Gastrocnemius medialis (tissue), 4 donors: ENCODE data around the gene C2CD4D.
"Not testable (repeated sequence)": the region's sequence is repeated elsewhere in the genome, so short reads cannot be mapped to it uniquely, and the experiment has no call there.

Experiments used
- CTCF ChIP-seq, 5 experiments: fragments of 450-650 bp in 3 of 5; fragments of 200-600 bp in 2 of 5; sonication (generic) in 2 of 5; IDR thresholded peaks in 4 of 5; conservative IDR thresholded peaks in 1 of 5; 1 replicate in 4 of 5; 2 replicates in 1 of 5; pipeline ENCODE4 v1.5.1; 2016 to 2019; ENCODE audit warnings: antibody characterized with exemption in 5 of 5, mild to moderate bottlenecking in 3 of 5, moderate library complexity in 3 of 5
- POLR2A ChIP-seq, 2 donors: fragments of 450-650 bp; IDR thresholded peaks; one replicate each; pipeline ENCODE4 v1.6.1; 2017; ENCODE audit warnings: antibody characterized with exemption in 2 of 2, mild to moderate bottlenecking in 2 of 2, moderate library complexity in 2 of 2

DNA sequence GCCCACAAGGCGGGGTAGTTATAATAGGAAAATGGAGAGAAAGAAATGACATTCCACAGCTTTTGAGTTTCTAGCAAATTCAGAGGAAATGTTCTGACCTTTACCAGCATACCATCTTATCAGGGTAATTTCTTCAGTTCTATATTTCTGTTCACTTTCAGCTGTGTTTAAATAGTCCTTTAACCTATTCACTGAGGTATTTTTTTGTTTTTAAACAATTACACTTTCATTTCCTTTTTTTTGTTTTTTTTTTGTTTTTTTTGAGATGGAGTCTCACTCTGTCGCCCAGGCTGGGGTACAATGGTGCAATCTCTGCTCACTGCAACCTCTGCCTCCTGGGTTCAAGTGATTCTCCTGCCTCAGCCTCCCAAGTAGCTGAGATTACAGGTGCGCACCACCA lies 44.8 kb upstream of the C2CD4D start:
- not testable (repeated sequence) for TF ChIP-seq CTCF (IDR thresholded peaks at IDR 0.05 in 4 of 5, conservative IDR thresholded peaks at IDR 0.05 in 1 of 5); POLR2A (IDR thresholded peaks at IDR 0.05)
